Neural crest cell (in vitro differentiated cells): ENCODE measurements around the gene C15orf61. TPM values are rescaled to one million over a fixed set of nuclear protein-coding genes. Genes with fewer than 3 reads are reported as not detected.

Source experiments
- DNase-seq: peaks from one replicate; pipeline ENCODE4 v3.0.0; 2021; ENCODE audit warnings: low read depth, mixed read lengths, low spot score
- H3K27ac Mint-ChIP-seq: one replicate; pipeline ENCODE4 v1.8.0; 2021; ENCODE audit warnings: mild to moderate bottlenecking, mixed read lengths; ENCODE audit not compliant: unreplicated experiment
- H3K27me3 Mint-ChIP-seq: 2 replicates; pipeline ENCODE4 v1.8.0; 2021; ENCODE audit warnings: low read depth, mild to moderate bottlenecking, mixed read lengths
- H3K36me3 Mint-ChIP-seq: 2 replicates; pipeline ENCODE4 v1.8.0; 2021; ENCODE audit warnings: low read depth, mild to moderate bottlenecking, mixed read lengths
- H3K4me1 Mint-ChIP-seq: 2 replicates; pipeline ENCODE4 v1.8.0; 2021; ENCODE audit warnings: mixed read lengths
- H3K4me3 Mint-ChIP-seq: one replicate; pipeline ENCODE4 v1.8.0; 2021; ENCODE audit warnings: mild to moderate bottlenecking, mixed read lengths
- H3K9me3 Mint-ChIP-seq: 2 replicates; pipeline ENCODE4 v1.8.0; 2021; ENCODE audit warnings: mixed read lengths
- total RNA-seq: library from RNA; stranded (reverse); gene quantifications from 2 replicates; pipeline ENCODE4 v1.2.1, GENCODE V29; 2021
- TF ChIP-seq, protein P1 (sequence below): fragments of 200-600 bp; sonication (generic); conservative IDR thresholded peaks from 2 replicates; pipeline ENCODE4 v1.5.0; 2021; ENCODE audit warnings: antibody characterized with exemption, mild to moderate bottlenecking

C15orf61 gene
- total RNA-seq, 1 donor from 2014 or later, result 6.8 TPM

DNA sequence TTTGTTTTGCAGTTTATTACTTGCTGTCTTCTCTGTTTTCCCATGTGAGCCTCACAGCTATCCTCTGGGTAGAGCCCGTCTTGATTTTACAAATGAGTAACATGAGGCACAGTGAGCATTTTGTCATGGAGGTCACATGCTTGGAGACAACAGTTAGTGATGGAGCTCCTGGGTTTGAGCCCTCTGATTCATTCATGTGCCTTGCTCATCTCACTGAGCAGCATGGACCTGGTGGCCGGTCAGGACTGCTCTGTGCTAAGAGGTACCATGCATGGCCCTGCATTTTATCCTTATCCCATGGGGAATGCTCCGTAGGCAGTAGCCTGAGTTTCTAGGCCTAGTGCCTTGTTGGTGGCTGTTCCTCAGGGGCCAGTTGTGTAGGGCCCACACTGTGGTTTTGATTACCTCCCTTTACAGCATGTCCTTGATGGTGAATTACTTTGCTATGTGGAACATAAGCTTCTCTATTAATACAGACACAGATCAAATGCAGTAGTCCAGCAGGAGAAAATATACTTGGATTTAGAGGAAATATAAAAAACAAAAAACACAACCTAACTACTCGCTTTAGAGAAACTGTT, 57.2 kb downstream of the C15orf61 start:
- Mint-ChIP-seq H3K9me3 (no peaks in the 10 kb centered on the region), H3K4me1 (peaks cover 16% of the 10 kb centered on the region), H3K36me3 (peaks cover 5% of the 10 kb centered on the region), H3K27me3 (no peaks in the 10 kb centered on the region), H3K4me3 (no peak overlapping the region), H3K27ac (no peak overlapping the region)
- TF ChIP-seq, protein P1, sequence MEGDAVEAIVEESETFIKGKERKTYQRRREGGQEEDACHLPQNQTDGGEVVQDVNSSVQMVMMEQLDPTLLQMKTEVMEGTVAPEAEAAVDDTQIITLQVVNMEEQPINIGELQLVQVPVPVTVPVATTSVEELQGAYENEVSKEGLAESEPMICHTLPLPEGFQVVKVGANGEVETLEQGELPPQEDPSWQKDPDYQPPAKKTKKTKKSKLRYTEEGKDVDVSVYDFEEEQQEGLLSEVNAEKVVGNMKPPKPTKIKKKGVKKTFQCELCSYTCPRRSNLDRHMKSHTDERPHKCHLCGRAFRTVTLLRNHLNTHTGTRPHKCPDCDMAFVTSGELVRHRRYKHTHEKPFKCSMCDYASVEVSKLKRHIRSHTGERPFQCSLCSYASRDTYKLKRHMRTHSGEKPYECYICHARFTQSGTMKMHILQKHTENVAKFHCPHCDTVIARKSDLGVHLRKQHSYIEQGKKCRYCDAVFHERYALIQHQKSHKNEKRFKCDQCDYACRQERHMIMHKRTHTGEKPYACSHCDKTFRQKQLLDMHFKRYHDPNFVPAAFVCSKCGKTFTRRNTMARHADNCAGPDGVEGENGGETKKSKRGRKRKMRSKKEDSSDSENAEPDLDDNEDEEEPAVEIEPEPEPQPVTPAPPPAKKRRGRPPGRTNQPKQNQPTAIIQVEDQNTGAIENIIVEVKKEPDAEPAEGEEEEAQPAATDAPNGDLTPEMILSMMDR, result no peak
- DNase-seq, result no peak

DNA sequence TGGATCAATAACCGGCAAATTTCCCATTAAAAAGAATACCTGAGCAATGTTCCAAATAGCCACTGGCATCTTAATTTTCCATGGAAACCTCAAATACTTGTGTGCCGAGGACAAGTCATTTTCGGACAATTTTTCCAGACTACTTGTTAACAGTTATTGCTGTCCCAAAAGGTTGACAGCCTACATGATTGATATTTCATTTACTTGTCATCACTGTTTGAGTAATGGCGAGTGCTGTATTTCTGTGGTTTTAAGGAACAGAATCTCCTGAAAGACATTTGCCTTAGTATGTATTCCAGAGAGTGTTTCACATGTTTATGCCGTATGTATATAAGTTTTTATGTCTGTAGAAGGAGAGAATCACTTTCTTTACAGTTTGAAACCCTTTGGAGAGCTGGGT, 58.2 kb downstream of the C15orf61 start:
- TF ChIP-seq, protein P1, result no peak
- Mint-ChIP-seq H3K4me1 (peaks cover 10% of the 10 kb centered on the region), H3K36me3 (peaks cover 5% of the 10 kb centered on the region), H3K4me3 (no peak overlapping the region), H3K27ac (no peak overlapping the region), H3K27me3 (no peaks in the 10 kb centered on the region), H3K9me3 (no peaks in the 10 kb centered on the region)
- no peak for DNase-seq

Other genes with a start within 250 kb of the C15orf61 start
- 19.6 and 25.2 TPM in 2 replicates for gene MAP2K5, start 21.6 kb downstream of the C15orf61 start, total RNA-seq